Urinary bladder (tissue), 4 donors: ENCODE measurements around the gene ARL4A. TPM values are rescaled to one million over a fixed set of nuclear protein-coding genes. Genes with fewer than 3 reads are reported as not detected.

Experiments used
- DNase-seq: peaks from one replicate; pipeline ENCODE4 v3.0.0-alpha.2; 2015; ENCODE audit errors: extremely low spot score
- H3K27ac ChIP-seq: one replicate; pipeline ENCODE4 v1.5.1; 2013; ENCODE audit warnings: low read depth, mild to moderate bottlenecking, moderate library complexity
- H3K36me3 ChIP-seq: one replicate; pipeline ENCODE4 v1.6.1; 2013; ENCODE audit warnings: mild to moderate bottlenecking, moderate library complexity; ENCODE audit not compliant: insufficient read depth
- H3K4me1 ChIP-seq: one replicate; pipeline ENCODE4 v1.6.1; 2013; ENCODE audit warnings: mild to moderate bottlenecking, moderate library complexity; ENCODE audit not compliant: insufficient read depth
- H3K4me3 ChIP-seq: one replicate; pipeline ENCODE4 v1.5.1; 2013; ENCODE audit warnings: low read depth, low read length
- WGBS: extraction: QIAGEN DNeasy Blood & Tissue Kit; methylation state at CpG from one replicate; pipeline ENCODE4 v1.1.7; 2013; 5-methylcytosine and 5-hydroxymethylcytosine counted together
- polyA plus RNA-seq: library from polyadenylated mRNA; stranded (reverse); fragments of 200-250 nt; gene quantifications from one replicate; pipeline ENCODE4 v1.2.3, GENCODE V29; 2013
- small RNA-seq: library from RNA; depleted of rRNA; stranded (forward); fragments of <200 nt; gene quantifications from one replicate; pipeline ENCODE3, GENCODE V24; 2014
- total RNA-seq: library from RNA; depleted of rRNA; stranded (reverse); fragments of >200 nt; gene quantifications from one replicate; pipeline ENCODE4 v1.2.3, GENCODE V29; 2014
- donor health status: healthy with polysubstance abuse.
- donor health status: healthy.

ARL4A gene
- total and polyA plus RNA-seq, 2 donors, result 37.2 to 93.6 TPM

DNA sequence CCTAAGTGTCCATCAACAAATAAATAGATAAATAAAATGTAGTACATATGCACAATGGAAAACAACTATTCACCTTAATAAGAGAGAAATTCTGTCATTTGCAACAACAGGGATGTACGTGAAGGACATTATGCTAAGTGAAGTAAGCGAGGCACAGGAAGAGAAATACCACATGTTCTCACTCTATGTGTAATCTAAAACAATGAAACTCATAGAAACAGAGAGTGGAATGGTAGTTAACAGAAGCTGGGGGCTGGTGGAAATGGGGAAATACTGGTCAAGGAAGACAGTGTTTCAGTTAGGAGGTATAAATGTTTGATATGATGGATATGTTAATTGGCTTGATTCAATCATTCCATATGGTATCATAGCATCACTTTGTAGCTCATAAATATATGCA is 43.1 kb downstream of the ARL4A start:
- 42% methylated on average over 2 of the region's 2 CpGs for WGBS
- no peaks in the 10 kb centered on the region for H3K36me3 ChIP-seq

GRCh38 chr7:12731214-12731656 is 43.8 kb downstream of the ARL4A start:
- WGBS, result 95% methylated on average over 1 of the region's 1 CpG
- Histone ChIP-seq H3K4me1 (no peaks in the 10 kb centered on the region), H3K4me3 (no peak overlapping the region), H3K27ac (no peak overlapping the region), H3K36me3 (no peaks in the 10 kb centered on the region)
- DNase-seq, result no peak

More for the DNA sequence above, 43.1 kb downstream of the ARL4A start:
- H3K27ac ChIP-seq, result no peak overlapping the region
- H3K4me3 ChIP-seq, result no peak overlapping the region
- no peak for DNase-seq
- H3K4me1 ChIP-seq, result no peaks in the 10 kb centered on the region

- H3K4me1 ChIP-seq, result no peaks in the 10 kb centered on the region
- H3K36me3 ChIP-seq, result no peaks in the 10 kb centered on the region
- WGBS, result 68% methylated on average over 2 of the region's 2 CpGs
- H3K27ac ChIP-seq, result no peak overlapping the region
- DNase-seq, result no peak
- H3K4me3 ChIP-seq, result no peak overlapping the region
Measured at GRCh38 chr7:12731775-12732174, 44.3 kb downstream of the ARL4A start.

GRCh38 chr7:12732428-12732827 is 45.0 kb downstream of the ARL4A start:
- H3K4me3 ChIP-seq, result no peak overlapping the region
- no peaks in the 10 kb centered on the region for H3K36me3 ChIP-seq
- DNase-seq, result no peak
- WGBS, result 98% methylated on average over 1 of the region's 1 CpG
- no peak overlapping the region for H3K27ac ChIP-seq
- no peaks in the 10 kb centered on the region for H3K4me1 ChIP-seq

- Histone ChIP-seq H3K36me3 (no peaks in the 10 kb centered on the region), H3K4me3 (no peak overlapping the region), H3K27ac (no peak overlapping the region), H3K4me1 (no peaks in the 10 kb centered on the region)
- DNase-seq, result no peak
- WGBS, result 60% methylated on average over 3 of the region's 3 CpGs
Measured at GRCh38 chr7:12735923-12736322, 48.5 kb downstream of the ARL4A start.

DNA sequence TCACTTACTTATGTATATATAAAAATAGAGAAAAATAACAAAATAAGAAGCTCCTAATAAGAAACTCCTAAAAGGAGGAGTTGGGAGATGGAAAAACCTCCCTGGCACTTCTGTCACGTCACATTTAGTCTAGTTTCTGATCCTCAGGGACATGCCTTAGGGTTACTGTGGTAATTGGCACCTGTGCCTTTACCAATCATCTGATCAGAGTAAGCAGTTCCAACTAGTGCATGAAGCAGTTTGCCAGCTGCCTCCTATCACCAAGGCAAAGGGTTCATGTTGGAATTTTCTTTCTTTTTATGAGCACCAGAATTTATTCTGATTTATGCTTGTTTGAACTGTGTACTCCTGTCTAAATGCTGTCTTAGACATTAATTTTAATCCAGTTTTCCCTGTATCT is 49.9 kb downstream of the ARL4A start:
- Histone ChIP-seq H3K4me1 (no peaks in the 10 kb centered on the region), H3K36me3 (no peaks in the 10 kb centered on the region), H3K27ac (no peak overlapping the region), H3K4me3 (no peak overlapping the region)
- WGBS, result 51% methylated on average over 1 of the region's 1 CpG
- DNase-seq, result no peak

- Histone ChIP-seq H3K4me3 (no peak overlapping the region), H3K4me1 (no peaks in the 10 kb centered on the region), H3K27ac (no peak overlapping the region), H3K36me3 (no peaks in the 10 kb centered on the region)
- DNase-seq, result no peak
- WGBS, result 90% methylated on average over 2 of the region's 2 CpGs
Measured at GRCh38 chr7:12737836-12738235, 50.4 kb downstream of the ARL4A start.

DNA sequence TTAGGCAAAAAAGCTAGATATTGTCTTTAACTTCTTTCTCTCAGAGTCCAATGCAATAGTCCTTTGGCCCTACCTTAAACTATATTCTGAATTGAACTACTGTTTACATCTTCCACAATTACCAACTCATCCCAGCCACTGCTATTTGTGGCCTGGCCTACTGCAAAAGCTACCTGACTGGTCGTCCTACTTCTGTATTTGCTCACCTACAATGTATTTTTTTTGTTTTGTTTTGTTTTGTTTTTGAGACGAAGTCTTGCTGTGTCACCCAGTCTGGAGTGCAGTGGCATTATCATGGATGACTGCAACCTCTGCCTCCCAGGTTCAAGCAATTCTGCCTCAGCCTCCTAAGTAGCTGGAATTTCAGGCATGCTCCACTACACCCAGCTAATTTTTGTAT is 51.2 kb downstream of the ARL4A start:
- 44% methylated on average over 2 of the region's 2 CpGs for WGBS
- Histone ChIP-seq H3K4me1 (no peaks in the 10 kb centered on the region), H3K36me3 (no peaks in the 10 kb centered on the region), H3K27ac (no peak overlapping the region), H3K4me3 (no peak overlapping the region)
- no peak for DNase-seq

Small RNA genes within 50 kb of the gene (small RNA-seq; reads per million reads assigned to genes)
- not detected for gene RF00264

Other genes starting within 250 kb of the ARL4A start
- 10.7 TPM for gene SCIN, start 116.9 kb upstream of the ARL4A start, total RNA-seq
- 1.3 TPM for gene SCIN, start 116.9 kb upstream of the ARL4A start, polyA plus RNA-seq